GDM1 (cell line): ENCODE measurements around the gene RUNX2.
A peak's percentile ranks its signal among the peaks of the same experiment; 100 is the strongest.

ENCODE experiments used
- DNase-seq: peaks from one replicate; lab custom pipeline; 2025; lab: John Stamatoyannopoulos, UW

RUNX2 gene

DNA sequence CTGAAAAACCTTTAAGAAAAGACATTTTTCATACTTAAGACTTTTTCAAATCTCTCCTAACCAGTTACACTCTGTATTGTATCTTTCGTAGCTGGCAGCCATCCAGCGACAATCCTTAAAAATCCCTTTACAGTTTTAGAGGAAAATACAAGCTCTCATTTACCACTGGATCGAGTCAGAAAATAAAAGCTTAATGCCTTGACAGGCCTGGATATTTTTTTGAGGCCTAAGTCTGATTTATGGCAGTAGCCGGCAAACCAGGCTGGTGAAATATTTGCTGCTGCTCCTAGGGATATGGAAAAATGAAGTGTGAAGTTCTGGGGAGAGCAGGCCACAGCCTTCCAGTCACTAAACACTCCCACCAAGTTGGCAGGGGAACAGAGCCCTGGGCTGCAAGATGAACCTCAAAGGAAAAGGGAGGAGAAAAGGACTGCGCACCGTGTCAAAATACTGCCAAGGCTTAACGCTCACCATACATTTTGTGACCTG is 262.6 kb downstream of the RUNX2 start:
- peak; percentile 1 for DNase-seq

DNA sequence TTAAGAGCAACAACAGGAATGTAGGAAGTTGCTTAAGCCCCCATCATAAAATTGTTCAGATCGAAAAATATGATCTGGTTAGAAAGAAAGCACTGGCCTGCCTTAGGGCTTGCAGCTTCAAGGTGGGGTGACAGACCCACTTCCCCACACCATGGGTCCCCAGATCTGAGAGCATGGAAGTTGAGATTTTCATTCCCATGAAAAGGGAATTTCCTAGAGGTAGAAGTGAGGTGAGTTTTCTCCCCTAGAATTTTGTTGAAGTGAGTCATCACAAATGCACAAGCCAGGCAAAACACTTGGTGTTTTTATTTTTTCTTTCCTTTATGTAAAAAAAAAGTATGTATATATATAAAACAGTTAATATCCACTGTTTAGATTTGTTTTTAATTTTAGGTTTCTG is 263.2 kb downstream of the RUNX2 start:
- no peak for DNase-seq

DNA sequence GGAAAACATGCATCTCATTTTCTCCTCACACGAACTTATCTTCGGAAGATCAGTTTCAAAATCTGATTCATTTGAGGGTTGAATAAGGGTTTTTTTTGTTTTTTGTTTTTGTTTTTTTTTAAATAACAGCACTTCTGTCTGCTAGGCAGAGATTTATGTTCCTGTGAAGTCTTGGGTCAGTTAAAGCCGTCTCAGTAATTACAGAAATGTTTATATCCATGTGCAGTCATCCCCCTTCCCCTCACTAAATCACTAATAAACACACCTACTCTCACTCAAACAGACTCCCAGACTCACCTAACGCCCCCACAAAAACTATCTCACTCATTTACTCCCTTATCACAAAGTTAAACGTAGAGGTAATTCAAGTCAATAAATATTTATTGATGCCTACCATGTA is 263.8 kb downstream of the RUNX2 start:
- DNase-seq, result no peak

DNA sequence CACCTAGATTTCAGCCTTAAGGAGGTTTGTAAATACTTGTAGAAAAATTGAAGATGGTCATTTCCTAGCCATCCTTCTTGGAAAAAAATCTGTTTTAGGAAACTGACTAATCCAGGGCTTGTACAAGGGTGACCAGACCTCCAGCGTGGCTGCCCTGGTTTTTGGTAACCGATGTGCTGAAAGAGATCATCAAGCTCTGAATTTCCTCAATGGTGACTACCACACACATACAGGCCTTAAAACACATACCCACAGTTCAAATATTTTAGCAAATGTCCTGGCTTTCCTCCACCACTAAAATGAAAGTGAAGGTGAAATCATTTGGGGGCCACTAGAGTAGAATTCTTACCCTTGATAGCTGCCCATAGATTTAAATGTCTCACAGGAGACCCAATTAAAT is 264.9 kb downstream of the RUNX2 start:
- DNase-seq, result no peak

DNA sequence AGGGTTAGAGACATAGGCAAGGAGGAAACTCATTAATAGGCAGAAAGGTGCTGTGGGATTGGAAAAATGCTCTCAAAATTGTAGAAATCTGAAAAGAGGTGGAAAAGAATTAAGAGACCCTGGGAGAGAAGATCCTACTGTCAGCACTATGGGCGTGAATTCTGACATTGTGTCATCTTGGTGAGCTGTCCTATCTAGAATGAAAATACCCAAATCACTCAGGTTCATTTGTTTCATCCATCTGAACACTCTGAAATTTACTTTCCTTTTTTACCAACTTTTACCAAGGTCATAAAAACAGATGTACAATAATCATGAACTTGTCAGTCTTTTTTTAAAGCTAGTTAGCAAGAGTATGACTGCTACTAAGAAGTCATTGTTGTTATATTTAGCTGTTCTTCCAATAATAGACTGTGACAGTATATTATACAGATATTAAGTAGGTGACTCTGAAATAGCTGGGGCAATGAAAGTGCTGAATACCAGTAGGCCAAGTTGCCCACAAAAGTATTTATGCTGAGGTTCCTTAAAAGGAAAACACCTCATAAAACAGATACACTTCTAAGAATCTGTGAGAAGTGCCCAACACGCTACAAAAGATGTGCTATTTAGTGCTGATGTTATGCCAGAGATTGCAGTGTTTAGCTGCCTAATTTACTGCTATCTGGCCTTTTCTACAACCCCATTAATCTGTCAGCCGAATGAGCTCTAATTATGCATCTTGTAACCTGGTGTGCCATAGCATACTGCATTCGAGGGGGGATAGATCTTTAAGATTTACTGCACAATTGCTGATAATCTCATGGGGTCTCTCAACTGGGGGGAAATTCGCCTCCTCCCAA is 267.1 kb downstream of the RUNX2 start:
- no peak for DNase-seq

DNA sequence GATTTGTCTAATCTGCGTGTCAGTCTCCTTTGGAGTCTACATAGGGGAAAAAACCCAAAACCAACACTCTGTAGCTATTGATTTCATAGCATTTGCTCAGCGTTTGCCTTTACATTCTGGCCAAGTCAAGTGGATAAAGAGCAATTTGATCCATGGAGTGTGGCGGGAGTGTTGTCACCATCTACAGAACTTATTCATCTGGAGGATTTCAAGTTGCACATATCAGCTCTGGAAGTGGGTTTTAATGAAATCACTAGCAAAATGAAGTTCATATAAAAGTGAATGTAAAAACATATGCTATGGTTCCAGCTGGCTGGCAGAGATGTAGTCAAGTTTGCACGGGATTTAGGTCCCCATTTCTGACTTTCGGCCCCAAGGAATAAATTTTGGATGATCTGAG is 269.3 kb downstream of the RUNX2 start:
- no peak for DNase-seq

DNA sequence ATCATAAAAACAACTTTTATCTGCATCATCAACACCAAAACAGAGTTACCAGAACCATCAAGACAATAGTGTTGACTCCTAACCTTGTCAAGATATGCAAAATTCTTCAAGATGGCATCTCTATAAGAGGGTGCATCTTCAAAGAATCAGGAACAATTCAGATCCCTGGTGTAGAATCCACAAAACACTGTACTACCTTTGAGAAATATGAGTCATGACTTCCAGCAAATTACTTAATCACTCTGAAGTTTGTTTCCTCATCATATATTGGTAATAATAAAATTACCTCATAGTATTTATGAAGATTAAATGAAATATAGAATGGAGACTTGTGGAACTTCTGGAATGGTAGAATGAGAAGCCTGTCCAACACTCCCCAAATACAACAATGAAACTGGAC is 270.9 kb downstream of the RUNX2 start:
- DNase-seq, result no peak

DNA sequence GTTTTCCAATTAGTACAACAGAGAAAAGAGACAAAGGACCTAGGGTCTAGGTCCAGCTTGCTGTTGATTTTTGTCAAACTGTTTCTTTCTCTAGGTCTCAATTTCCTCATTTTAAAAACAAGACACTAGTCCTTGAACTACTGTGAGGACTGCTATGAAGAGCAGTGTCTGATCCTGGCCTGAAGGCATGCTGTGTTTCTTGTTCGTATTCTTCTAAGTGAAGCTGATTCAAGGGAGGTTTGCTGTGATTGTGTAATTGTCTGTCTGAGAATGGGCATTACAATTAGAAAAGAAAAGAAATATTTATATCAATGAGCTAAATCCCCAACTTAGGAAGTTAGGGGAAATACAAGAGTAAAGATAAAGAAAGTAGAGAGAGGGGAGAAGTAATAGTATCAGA is 277.8 kb downstream of the RUNX2 start:
- no peak for DNase-seq

DNA sequence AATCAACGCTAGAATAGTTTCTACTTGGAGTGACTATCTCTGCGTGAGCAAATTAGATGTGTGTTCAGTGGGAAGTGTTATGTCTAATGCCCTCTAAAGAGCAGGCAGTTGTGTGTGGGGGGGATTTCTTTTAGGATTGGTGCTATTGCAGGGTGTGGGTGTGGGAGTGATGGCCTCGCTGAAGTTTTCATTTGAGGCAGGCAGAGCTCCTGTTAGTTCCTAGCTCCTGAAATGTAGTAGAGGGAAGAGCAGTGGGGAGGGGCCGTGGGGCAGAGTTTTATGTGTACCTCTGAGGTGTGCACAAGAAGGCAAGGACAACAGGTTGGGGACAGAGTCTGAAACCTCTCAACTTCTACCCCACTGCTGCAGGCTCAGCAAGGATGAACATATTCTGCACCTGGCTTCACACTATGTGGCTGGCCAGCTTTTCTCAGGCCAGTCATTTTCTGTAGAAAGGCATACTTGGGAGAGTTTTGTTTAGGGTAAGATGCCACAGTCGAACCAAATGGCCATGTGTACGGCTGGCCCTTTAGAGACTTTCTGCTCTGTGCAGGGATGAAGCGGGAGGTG is 278.8 kb downstream of the RUNX2 start:
- no peak for DNase-seq

DNA sequence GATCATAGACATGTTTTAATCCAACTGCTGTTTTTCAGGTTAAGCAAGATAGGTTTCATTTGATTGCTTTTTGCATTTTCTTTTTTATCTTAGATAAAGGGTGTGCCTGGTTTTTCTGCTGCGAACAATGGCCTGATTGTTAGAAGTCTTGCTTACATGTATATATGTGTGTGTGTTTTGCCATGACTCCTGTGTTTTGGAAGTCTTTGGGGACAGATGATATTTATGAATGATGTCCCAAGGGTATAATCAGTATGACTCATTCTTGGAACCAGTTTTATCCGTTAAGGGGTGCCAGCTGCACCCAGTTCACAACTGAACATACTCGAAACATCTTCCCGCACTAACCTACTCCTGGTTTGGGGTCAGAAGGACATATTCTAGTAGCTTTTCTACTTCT is 279.7 kb downstream of the RUNX2 start:
- DNase-seq, result no peak

DNA sequence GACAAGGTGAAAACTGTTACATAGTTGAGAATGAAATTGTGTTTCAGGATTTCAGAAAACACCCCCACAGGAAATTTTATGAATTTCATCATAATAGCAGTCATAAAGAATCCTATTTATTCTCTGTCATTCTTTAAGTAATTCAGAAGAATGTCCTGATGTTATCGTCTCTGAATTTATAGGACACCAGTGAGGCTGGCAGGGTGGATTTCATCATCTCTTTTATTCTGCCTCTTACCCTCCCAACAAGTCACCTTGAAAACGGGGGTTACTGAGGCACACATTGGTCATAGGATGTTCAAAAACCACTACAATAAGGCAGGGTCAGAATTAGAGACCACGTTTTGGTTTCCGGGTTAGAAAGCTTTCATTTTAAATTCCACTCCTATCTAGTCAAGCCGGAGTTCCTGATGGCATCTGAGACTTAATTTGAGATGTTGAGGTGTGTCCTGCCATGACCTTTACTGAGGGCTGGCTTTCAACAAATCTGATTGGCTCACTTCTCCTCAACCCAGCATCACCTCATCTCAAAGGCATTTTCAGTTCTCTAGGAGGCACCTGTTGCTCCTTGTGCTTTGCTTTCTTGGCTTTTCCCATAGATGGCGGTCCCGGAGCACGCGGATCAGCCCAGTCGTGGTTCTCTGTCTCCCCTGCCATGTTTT is 280.3 kb downstream of the RUNX2 start:
- DNase-seq, result no peak

DNA sequence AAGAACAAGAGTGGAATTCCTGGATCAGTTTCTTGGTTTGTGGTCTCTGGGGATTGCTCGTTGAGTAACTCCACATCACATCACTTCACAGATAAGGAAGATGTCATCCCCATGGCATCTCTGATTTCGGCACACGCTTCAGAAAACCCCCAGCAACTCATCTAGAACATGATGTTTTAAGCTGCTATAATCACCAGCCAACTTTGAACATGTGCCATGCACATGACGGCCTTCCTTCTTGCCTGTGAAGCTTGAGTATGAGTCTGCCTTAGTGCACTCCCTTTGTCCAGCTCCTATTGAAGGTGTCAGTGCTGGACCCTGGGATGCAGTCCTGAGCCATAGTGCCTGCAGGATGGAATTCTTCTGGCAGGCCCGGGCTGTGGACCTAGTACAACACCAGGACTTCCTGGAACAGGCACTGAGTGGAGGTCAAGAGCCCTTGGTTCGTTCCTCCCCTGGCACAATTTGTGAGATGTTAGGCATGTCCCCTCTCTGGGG is 281.1 kb downstream of the RUNX2 start:
- no peak for DNase-seq

DNA sequence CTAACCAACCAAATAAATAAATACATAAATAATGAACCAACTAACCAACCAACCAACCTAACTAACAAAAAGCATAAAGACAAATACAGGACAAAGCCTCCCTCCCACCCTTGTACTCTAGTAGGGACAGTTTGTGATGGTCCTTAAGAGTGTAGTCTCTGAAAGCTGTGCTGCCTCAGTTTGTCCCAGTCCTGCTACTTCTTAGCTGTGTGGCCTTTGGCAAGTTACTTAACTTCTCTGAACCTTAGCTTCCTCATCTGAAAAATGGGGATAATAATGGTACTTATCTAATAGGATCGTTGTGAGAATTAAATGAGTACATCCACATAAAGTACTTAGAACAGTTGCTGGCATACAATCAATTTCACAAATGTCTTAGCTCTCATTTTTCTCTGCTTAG is 282.2 kb downstream of the RUNX2 start:
- DNase-seq, result no peak

DNA sequence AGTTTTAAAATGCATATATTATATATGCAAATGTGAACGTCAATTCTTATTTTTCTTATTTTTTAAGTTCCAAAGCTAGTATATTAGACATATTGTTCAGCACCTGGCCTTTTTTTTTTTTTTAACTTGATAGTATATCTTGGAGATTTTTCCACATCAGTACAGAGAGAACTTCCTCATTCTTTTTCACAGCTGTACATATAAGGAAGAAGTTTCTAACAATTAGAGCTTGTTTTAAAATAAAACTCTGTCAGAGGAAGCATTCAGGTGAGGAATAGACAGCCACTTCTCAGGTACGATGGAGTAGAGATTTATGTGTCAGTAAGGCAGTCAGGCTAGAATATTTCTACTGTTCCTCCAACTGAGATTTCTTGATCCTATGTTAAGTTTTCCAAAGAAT is 282.7 kb downstream of the RUNX2 start:
- DNase-seq, result no peak

DNA sequence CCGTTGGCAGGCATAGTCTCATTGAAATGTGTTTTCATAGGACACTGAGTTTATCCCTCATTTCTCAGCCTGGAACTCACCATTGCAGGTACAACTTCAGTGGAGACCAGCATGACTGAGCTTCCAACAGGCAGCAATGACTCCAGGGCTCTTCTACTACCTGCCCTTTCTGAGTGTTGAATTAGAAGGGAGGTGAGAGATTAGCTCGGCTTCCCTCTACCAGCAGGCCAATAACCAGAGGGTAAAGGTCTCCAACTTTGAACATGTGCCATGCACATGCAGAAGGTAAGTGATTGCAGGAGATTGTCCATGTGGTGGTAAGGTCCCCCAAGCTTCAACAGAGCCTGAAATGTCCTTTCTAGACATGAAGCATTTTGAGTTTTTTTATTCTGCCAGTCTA is 283.4 kb downstream of the RUNX2 start:
- DNase-seq, result no peak

DNA sequence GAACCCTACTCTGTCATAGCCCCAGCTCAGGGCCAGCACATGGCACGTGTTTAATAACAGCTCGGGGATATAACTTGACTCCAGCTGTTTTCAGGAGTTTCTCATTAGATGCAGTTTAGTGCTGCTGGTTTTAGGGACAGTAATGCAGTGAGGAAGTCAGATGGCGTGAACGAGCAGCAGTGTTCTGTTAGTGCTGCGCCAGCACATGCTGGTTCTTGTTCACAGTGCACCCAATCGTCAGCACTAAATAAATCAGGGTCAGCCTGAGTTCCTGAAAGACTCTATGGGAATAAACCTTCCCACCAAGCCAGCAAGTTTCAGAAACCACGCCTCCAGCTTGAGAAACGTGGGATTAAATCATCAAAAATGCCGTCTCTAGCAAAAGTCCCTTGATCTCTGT is 285.5 kb downstream of the RUNX2 start:
- DNase-seq, result no peak

DNA sequence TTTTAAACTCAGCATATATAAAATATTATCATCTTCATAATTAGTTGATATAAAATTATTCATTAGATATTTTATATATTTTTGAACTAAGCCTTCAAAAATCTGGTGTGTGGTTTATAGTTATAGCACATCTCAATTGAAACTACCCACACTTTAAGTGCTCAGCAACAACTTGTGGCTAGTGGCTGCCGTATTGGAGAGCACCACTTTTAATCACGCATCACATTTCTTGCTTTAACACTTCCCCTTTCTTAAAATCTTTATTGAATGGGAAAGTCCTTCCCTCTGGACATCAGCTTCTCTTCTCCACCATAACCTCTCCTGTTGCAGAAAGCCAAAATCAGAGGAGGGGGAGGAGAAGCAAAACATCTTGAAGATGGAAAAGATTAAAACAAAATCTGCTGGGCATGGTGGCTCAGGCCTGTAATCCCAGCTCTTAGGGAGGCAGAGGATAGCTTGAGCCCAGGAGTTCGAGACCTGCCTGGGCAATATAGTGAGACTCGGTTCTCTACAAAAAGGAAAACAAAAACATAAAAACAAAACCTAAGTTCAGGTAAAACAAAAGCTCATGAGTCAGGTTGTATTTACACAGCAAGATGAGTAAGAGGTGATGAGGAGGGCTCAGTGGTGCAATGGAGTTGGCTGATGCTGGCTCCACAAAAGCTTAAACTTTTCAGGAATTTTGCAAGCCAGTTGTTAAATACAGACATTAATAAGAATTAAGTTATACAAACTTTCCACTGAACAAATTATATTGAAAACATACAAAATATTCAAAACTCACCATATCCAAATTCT is 286.6 kb downstream of the RUNX2 start:
- DNase-seq, result no peak

DNA sequence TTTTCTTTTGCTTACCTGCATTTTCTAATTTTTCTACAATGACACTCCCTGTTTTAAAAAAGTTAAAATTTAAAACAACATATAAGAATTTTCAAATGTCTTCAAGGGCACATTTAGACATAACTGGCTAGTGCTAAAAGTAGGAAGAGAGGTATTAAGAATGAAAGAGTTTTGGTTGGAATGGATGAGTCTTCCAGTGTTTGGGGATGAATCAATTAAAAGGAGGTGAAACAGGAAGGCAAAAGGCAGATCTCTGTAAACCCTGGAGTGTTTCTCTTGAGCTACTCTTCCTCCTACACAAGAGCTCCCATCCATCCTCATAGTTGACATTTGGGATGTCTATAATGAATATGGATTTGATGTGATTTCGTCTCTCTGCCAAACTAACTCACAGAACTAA is 288.1 kb downstream of the RUNX2 start:
- no peak for DNase-seq

DNA sequence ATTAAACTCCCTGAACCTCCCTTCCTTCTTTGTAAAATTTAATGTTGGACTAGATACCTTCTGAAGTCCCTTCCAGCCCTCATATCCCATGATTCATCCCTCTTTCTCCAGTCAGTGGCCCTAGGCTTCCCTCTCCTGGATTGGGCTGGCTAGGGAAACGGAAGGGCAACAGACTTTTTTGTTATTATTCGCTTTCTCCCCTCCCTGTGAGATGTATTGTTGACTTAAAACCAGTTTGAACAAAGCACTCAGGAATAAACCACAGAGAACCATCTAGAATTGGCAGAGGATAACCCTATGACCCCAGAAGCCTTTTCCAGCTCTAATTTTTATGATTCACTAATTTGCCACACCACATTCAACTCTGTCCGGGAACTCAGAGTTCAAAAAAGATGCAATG is 289.3 kb downstream of the RUNX2 start:
- DNase-seq, result no peak

DNA sequence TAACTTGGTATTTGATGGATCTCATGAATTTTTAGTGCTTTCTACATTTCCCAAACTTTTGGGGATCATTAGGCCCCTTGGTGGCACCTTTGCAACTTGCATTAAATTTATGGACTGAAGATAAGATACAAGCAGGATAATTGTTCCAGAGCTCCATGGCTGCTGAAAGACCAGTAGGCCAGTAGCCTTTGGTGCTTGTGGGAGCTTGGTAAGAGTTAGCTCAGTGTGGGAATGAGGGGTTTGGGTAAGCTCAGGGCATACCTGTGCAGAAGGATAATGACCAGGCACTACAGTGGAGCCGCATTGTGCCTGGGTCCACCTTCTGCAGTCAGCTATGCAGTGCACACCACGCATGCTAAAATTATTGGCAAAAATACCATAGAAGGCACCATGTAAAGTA is 290.1 kb downstream of the RUNX2 start:
- DNase-seq, result no peak

DNA sequence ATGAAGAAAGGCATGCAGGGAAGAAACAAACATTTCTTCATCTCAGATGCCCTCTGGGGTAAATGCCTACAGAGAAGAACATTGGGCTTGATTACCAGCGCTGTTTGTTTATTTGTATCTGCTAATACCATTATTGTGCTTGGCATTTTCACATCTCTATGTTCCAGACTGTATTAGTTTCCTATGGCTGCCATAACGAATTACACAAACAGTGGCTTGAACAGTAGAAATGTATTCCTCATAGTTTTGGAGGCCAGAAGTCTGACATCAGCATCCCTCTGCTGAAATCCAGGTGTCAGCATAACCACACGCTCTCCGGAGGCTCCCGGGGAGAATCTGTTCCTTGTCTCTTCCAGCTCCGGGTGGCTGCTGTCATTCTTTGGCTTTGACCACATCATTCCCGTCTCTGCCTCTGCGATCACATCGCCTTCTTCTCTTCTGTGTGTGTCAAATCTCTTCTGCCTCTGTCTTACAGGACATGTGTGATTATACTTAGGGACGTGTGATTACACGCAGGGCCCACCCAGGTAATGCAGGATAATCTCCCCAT is 291.2 kb downstream of the RUNX2 start:
- no peak for DNase-seq

DNA sequence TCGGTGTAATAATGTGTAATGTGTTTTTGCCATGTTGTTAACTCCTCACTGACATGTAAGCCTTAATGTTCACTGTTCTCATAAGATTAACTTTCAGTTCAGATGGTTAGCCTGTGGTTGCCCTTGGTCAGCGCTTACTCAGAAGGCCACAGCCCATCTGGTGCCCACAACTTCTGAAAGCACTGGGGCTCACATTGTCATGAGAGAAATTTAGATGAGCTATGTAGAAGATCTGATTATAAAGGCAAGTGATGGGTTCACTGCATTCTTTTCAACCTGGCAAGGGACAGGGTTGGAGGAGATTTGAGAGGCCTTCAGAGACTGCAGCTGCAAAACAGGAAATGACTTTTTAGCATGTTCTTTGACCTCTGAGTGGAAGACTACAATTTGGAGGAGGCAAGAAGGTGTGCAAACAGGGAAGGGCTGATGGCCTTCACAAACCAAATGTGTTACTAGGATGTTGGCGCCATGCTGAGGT is 291.9 kb downstream of the RUNX2 start:
- no peak for DNase-seq
